Activated CD4-positive, CD25-positive, alpha-beta regulatory T cell (primary cell): Measurements from ENCODE around the gene SDK2.

Experiments
- DNase-seq, 4 experiments: peaks; one replicate each; lab custom pipeline; 2025; lab: John Stamatoyannopoulos, UW

Gene SDK2

DNA sequence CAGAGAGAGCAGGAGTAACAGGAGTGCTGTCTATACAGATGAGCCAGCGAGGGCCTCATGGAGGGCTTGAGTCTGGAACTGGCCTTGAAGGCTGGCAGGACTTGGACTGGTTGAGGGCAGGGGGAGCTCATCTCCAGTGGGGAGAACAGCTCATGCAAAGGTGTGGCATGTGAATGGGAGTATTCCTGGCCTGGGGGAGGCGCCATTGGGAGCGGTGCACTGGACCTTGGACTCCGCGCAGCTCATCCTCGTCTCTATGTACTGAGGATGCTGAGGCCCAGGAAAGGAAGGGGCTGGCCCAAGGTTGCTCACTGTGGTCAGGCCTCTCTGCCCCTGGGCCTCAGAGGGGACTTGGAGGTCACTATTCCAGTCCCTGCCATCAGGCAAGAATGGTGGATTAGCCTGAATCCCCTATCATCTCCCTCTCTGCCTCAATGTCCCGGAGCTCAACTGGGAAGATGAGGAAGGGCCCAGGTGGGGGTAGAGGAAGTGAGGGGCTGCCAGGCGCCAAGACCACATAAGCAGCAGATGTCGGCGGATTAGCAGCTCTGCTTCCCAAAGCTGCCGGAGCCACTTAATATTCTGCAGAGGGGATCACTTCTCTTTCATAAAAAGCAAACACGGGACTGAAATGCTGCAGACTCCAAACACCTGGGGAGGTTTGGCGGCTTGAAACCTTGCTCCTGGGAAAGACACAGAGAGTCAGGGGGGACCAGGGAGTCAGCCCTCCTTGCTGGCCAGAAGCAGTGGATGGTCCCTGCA is 88.9 kb downstream of the SDK2 start:
- no peak for DNase-seq

DNA sequence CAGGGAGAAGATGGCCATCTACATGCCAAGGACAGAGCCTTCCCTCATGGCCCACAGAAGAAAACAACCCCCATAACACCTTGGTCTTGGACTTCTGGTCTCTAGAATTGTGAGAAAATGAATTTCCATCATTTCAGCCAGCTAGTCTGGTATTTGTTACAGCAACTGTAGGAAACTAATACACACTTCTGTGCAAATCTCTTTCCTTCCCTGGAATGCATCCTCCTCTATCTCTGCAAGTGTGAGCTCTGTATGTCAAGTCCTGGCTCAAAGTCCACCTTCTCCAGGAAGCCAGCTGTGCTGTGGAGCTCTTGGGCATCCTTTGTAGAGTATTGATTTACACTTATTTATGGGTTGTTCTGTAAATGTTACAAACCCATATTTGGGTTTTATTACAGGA is 89.7 kb downstream of the SDK2 start:
- no peak for DNase-seq

DNA sequence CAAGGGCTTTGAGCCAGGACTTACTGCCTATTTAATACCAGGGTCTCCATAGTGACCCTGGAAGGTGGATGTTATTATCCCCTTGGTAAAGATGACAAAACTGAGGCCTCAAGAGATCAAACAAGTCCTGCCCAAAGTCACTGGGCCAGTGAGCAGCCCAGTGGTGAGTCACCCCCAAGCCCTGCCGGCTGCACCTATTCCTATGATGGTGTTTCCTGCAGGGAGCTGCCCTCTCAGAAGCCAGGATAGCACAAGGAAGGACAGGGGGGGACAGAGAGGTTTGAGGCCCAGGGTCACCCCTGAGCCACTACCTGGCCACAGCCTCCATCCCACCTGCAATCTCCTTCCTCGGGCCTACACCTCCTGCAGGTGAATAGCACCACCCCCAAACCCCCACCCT is 90.9 kb downstream of the SDK2 start:
- DNase-seq: no peak

DNA sequence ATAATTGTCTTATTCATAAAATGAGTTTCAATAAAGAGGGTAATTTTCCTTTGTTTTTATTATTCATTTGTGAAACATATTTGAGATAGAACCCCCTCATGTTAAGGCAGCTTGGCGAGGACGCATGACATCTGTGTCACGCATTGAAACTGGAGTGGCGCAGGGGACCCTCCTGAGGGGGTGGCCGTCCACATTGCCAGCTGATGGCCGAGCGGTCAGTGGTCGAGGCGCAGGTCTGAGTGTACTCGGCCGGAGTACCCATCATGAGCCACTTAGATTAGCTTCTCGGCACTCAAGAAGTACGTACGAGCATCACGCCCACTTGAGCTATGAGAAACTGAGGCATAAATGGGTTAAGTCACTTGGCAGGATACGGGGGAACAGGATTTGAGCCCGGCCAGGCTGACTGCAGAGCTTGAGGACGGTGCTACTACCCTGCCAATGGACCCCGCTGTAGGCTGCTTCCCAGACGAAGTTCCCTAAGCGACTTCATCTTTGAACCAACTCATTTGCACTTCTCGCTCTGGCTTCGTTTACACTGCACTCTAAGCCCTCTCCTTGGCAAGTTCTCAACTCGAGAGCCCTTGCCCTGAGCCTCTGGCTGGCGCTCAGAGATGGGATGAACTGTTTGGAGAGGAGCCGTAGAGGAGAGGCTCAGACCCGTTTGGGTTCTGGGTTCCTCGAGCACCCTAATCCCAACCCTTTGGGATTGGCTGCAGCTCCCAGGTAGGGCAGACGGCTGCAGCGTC is 91.8 kb downstream of the SDK2 start:
- DNase-seq: no peak

DNA sequence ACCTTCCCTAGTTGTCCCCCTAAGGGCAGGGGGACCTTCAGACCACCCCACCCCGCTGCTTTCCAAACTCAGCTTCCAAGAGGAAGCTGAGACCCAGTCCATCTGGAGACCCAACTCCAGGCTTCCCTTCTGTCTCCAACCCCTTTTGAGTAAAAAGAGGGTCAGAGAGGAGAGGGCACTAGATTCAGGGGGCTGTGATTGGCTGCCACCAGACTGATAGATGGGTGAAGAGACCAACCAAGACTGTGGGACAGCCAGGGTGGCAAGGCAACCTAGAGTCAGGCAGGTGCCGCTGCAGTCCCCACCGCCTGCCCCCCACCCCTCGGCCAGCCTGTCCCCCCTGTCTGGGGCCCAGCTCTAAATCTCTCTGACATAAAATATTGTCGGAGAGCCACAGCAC is 92.5 kb downstream of the SDK2 start:
- no peak for DNase-seq

DNA sequence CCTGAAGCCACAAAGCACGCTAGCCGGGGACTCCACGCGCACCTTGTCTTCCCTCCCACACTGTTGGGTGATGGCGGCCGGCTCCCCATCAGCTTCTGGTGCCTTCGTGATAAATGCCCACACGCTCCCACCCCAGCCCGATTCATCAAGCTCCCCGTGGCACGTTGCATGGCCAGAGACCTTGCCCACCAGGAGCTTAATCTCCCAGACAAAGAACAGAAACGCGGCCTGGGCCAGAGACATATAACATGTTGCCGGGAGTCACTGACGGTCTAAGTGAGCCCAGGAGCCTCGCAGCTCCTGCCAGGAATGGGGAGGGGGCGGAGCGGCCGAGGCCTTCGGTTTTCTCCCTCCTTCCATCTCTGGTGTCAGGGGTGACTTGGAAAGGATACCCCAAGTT is 93.1 kb downstream of the SDK2 start:
- DNase-seq: no peak

DNA sequence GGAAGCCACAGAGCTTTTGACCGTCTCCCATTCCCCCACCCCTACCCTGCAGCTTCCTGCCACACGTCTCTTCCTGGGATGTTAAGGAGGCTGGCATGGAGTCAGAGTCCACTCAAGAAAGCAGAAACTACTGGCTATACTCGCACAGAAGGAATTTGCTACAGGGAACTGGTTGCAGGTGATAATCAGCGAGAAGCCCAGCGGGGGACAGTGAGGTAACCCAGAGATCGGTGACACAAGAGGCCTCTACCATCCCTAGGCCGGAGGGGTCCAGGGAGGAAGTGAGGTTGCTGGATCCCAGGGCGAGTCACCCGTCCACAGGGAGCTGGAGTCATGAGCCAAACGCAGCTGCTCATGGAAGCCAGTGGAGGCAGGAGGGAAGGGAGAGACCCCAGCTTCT is 93.7 kb downstream of the SDK2 start:
- no peak for DNase-seq

DNA sequence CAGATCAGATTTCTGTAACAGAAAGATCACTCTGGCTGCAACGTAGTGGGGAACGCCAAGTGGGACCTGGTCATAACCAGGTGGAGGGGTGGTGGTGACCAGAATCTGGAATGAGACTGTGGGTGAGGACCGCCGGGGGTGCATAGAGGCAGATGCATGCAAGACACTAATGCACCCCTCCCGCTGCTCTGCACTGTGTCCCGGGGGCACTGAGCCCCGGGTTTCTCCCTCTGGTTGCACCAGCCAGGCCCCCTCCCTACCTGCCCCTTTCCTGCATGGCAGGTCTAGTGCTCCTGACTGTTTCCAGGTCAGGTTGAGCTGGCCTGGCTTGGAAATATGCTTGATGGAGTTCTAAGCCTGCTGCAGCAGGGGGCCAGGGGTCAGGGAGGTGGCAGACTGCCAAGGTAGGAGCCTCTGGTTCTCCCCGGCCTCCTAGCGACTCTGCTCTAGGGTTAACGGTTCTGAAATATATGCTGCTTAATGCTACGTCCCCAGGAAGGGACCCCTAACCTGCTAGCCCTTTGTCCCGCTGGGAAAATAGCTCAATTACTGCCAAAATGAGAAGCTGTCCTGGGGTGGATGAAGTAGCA is 94.3 kb downstream of the SDK2 start:
- no peak for DNase-seq

DNA sequence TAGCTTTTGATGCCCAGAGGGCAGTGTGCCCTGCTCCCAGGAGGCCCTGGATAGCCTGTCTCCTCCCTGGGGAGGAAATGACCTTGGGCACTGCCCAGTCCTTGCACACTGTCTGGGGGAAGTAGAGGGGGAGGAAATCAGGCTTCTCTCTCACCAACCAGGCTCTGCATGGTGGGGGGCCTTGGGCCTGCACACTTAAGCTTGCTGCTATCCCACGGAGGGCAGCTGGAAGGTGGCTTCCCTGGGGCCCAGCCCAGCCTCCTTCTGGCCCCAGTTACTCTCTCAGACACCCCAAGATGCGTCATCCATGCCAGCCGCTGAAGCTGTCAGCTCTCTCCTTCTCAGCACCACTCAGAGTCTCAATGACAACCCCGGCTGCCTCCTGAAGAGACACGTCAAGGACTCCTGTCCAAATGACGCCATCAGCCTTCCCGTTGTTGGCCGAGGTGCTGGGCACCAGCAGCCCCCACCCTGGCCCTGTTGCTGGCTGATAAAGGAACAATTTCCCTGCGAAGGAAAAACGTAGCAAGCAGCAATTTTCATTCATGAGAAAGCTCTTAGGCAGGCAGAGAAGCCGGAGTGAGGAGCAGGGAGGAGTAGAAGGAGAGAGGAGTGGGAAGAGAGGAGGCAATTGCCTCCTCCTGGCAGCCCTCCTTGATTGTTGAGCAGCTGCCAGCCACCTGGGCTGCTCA is 95.5 kb downstream of the SDK2 start:
- no peak for DNase-seq

DNA sequence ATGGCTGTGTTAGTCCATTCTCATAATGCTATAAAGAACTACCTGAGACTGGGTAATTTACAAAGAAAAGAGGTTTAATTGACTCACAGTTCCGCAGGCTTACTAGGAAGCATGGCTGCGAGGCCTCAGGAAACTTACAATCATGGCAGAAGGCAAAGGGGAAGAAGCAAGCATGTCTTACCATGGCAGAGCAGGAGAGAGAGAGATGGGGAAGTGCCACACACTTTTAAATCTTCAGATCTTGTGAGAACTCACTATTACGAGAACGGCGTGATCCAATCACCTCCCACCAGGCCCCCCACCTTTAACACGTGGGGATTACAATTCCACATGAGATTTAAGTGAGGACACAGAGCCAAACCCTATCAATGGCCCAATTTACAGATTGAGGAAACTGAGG is 96.5 kb downstream of the SDK2 start:
- DNase-seq: no peak

DNA sequence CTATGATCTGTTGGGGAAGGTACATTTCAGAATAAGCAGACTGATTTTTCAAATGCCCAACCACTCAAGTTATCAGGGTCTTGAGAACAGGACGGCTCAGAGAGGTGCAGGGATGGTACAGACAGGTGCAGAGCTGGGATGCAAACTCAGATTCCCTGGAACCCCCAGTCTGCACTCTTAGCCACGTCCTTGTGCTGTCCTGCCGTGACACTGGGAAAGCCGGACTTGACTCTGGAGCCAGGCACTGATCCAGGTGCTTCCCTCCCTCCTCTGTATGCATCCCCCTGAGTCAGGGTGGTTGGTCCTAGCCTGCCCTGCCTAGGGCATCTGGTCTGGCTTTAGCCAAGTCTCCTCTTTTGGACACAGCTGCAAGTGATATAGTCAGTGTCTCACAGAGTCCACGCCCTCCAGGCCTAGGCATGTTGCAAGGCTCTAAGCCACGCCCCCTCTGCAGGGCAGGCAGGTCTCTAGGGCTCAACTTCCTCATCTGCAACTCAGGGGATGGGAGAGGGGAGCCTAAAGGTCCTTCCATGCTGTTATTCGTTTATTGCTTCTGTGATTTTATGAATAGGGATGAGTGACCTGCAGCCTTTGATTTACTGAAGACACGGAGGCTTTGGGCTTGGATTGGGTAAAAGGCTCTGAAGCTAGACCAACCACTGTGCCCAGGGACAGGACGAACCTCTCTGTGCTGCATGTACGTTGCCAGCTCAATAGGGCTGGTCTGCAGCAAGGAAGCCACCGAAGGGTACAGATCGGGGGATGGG is 97.3 kb downstream of the SDK2 start:
- peak in 1 of 4 experiments; percentile 12 for DNase-seq

DNA sequence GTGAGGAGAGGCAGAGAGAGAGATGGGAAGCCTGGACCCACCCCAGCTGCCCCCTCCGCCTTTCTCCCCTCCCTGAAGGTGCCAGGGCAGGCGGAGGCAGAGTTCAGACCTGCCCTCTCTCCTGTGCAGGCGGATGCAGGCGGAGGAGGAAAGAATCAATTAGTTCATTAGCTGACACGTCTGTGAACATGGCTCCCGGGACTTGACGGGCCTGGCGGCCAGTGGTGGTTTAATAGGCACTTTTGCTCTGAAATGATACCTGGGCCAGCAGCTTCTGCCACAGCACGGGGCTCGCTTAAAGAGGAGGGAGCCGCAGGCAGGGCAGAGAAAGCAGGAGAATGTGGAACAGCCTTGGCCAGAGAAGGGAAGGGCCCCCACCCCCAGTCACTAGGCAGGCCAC is 98.1 kb downstream of the SDK2 start:
- DNase-seq: no peak

DNA sequence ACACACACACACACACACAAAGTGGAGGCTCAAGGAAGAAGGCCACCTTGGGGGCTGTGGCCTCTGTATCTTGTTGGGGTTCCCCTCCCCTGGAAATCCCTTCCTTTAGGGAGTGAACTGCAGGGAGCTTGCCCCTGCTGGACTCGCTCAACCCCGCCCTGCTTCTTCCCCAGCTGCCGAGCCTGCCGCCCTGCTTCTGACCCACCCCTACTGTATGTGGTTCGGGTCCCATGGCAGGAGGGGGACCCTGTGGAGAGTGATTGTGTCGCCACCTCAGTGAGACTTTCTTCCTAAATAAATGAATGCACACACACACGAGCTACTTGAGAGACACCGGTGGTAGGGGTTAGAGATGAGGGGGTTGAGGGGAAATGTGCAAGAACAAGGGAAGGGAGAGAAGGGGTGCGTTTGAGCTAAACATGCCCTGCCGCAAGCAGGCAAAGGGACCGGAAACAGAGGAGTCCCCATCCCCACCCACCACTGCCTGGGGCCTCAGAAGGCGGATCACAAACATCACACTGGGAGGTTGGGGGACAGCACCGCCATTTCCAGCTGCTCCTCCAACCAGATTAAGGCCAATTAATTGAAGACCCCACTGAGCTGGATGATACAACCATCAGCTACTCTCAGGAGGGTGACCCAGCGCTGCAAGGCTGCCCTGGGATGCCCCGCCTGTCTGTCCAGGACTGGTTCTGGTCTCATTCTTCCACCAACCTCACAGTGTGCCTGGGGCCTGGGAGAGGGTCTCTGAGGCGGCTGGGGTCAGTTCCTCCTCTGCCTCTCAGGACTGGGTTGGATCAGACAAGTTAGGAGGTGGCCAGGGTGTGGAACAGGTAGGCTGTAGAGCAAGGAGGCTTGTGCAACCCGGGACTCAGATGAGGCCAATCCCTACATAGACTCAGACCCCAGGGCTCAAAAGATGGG is 98.9 kb downstream of the SDK2 start:
- no peak for DNase-seq

DNA sequence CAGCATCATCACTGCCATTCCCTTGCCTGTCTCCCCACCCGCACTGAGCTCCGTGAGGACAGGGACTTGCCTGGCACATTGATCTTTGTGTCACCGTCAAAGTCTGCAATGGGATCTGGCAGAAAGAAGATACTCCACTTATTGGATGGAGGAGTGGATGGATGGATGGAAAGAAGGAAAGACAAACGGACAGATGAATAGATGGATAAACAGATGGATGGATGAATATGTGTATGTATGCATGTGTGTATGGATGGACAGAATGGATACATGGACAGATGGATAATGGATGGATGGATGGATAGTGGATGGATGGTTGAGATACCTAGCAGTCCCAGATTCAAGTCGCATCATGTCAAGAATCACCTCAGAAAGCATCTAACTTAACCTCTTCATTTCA is 99.9 kb downstream of the SDK2 start:
- DNase-seq: no peak

DNA sequence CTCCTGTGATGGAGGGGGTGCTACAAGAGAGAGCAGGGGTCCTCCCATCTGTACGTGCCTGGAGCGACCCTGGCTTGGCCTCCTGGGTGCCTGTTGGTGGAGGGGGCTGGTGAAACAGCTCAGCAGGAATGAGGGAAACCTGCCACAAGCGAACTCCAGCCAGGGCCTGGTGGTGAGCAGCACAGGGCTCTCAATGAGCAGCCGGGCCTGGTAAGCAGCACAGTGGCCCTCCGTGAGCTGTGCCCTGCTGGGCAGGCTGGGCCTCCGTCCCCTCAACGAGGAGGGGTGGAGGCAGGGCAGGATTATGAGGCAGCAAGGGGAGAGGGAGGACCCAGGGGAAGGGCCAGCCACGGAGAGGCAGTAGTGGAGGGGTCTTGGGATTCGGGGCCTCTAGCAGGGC is 101.9 kb downstream of the SDK2 start:
- no peak for DNase-seq

DNA sequence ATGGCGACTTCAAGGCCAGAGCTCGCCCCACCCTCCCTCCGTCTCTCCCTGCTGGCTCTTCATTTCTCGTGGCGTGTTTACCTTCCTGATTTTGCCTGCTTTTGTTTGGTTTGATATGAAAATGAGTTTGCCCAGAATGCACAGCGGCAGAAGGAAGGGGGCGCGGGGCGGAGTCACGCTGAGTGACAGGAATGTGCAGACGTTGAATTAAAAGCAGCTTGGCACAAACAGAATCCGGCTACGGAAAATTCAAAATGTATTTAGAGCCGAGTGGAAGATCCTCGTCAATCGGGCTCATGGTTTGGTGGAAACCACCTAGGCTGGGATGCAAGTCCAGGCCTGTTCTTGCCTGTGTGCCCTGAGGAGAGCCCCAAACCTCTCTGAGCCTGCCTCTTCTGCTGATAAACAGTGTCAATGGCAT is 102.7 kb downstream of the SDK2 start:
- no peak for DNase-seq

DNA sequence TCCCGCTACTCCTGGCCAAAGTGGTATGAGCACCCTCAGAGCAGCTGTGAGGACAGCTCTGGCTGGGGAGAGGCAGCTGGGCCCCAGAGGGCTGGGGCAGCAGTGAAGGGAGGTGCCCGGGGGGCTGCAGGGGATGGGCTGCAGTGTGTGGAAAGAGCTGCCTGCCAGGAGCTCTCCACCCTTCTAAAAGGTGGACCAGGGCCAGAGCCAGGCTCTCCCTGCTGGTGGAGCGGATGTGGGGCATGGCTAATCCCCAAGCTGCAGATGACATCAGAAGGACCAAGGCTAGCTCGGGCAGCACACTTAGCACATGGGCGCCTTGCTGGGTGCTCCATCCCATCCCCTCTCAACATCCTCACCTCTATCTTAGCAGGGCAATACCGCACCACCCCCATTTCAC is 103.1 kb downstream of the SDK2 start:
- DNase-seq: no peak

DNA sequence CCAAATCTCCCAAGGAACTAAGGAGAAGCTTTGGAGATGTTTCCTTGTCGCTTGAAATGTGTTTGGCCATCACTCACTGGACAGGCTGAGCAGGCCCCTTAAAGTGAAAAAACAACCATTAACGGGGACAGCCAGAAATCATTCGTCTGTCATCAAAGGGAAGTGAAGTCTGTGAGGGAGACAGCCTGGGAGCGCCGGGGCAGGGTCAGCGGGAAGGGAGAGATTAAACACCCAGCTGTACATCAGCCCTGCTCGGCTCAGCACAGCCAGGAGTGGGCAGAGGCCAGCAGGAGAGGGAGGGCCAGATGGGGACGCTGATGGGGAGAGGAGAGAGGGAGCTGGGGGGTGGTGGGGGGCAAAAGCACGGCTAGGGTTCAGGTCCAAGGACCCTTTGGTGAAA is 105.1 kb downstream of the SDK2 start:
- DNase-seq: no peak

DNA sequence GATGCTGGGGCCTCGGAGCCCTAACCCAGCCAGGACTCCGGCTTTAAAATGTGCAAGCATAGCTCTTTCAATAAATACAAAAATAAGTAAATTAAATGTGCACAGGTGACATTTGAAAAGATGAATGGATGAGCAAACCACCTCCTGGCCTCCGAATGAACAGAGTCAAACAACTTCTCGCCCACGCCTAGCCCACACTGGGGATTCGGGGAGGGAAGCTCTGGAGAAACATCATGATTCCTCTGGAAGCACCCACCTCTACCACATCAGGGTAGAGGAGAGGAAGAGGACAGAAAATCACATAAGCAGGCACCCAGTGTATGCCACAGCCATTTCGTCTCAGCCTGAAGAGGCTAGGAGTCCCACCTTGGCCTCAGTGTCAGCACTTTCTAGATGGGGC is 105.8 kb downstream of the SDK2 start:
- no peak for DNase-seq

DNA sequence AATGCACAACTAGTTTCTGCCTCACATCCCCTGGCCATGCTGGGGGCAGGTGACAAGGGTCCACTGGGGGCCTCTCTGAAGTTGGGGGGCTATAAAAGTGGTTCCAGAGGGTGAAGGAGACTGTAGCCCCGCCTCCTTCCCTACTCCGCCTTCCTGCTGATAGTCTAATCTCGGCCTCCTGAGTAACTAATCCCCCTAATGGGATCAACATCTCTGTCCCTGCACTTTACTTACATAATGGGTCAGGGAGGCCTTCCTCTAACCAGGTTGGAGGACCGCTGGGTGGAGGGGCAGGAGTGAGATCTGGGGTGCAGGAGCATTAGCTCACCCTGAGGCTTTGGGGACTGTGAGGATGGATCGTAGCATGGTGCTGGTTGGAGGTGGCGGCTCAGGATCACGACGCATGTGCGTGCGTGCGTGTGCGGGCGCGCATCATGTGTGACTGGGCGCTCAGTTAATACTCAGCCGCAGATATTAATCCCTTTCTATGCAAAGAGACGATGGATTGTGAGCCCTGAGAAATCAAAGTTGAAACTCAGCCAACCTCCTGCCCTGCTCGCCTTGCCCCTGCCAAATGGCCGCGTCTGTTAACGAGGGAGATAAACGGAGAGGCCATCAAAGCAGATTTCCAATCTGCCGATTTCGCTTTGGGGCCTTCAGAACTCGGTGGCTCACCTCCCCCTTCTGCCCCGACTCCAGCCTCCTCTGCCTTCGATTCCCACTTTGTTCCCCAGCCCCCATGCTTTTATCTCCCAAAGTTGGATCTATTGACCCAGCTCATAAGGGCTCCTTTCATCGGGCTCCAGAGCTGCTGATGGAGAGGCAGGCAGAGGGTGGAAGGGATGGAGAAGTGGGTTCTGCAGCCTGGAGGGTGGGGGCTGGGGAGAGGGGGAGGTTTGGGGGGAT is 107.3 kb downstream of the SDK2 start:
- no peak for DNase-seq
